ENCODE data around the gene PALM.

The PALM gene

GRCh38 chr19:763181-763580, 54.4 kb downstream of the PALM start:
- Histone ChIP-seq H3K36me3 (ENCODE audit: control insufficient read depth in 5 of 5, insufficient read depth in 5 of 5, low read length in 5 of 5) (no peaks in the 10 kb centered on the region), H3K9ac (ENCODE audit: low read length in 5 of 5) (no peak overlapping the region), H3K27ac (ENCODE audit: low read depth, low read length) (no peak overlapping the region), H3K9me3 (ENCODE audit: control insufficient read depth in 5 of 5, low read length in 5 of 5) (peaks cover 0 to 7% (median 6%) of the 10 kb centered on the region in 5 donors), H3K27me3 (ENCODE audit: control insufficient read depth in 5 of 5, insufficient read depth in 4 of 5, low read length in 5 of 5) (no peaks in the 10 kb centered on the region), H3K4me3 (ENCODE audit: low read depth in 1 of 5, low read length in 5 of 5) (no peak overlapping the region), H3K4me1 (ENCODE audit: control insufficient read depth in 5 of 5, insufficient read depth in 5 of 5, low read length in 5 of 5) (peaks cover 0 to under 1% (median 0%) of the 10 kb centered on the region in 5 donors)

DNA sequence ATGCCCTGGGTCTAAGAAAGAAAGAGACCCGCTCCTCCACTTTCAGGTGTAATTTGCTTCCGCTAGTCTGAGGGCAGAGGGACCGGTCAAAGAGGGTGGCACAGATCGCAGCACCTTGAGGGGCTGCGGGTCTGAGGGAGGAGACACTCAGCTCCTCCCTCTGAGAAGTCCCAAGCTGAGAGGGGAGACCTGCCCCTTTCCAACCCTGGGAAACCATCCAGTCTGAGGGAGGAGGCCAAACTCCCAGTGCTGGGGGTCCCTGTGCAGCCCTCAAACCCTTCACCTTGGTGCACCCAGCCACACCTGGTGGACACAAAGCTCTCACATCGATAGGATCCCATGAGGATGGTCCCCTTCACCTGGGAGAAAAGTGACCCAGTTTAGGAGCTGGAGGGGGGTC, 55.1 kb downstream of the PALM start:
- Histone ChIP-seq H3K36me3 (ENCODE audit: control insufficient read depth in 5 of 5, insufficient read depth in 5 of 5, low read length in 5 of 5) (no peaks in the 10 kb centered on the region), H3K27me3 (ENCODE audit: control insufficient read depth in 5 of 5, insufficient read depth in 4 of 5, low read length in 5 of 5) (no peaks in the 10 kb centered on the region), H3K9me3 (ENCODE audit: control insufficient read depth in 5 of 5, low read length in 5 of 5) (peaks cover 0 to under 1% (median 0%) of the 10 kb centered on the region in 5 donors), H3K4me3 (ENCODE audit: low read depth in 1 of 5, low read length in 5 of 5) (no peak overlapping the region), H3K9ac (ENCODE audit: low read length in 5 of 5) (no peak overlapping the region), H3K27ac (ENCODE audit: low read depth, low read length) (no peak overlapping the region), H3K4me1 (ENCODE audit: control insufficient read depth in 5 of 5, insufficient read depth in 5 of 5, low read length in 5 of 5) (peaks cover 0 to 6% (median 5%) of the 10 kb centered on the region in 5 donors)

DNA sequence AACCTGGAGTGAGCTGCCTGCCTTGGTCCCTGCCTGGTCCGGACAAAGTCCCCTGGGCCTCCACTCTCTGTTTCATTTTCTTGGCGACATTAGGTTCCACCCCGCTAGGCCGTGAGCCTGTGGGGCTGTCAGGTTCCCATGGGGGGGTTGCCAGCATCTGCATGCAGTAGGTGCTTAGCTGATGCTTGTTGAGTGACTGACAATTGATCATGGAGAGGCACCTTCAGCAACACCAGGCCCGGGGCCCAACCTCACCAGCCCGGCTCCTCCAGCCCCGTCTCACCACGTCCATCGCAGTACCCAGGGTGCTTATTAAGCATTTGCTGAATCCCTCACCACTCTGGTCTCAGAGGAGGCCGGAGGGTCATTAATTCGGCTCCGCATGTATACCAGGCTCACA, 55.6 kb downstream of the PALM start:
- no peaks in the 10 kb centered on the region for H3K27me3 ChIP-seq (ENCODE audit: control insufficient read depth in 5 of 5, insufficient read depth in 4 of 5, low read length in 5 of 5)
- H3K9ac ChIP-seq (ENCODE audit: low read length in 5 of 5), result no peak overlapping the region
- no peak overlapping the region for H3K27ac ChIP-seq (ENCODE audit: low read depth, low read length)
- no peak overlapping the region for H3K4me3 ChIP-seq (ENCODE audit: low read depth in 1 of 5, low read length in 5 of 5)
- H3K9me3 ChIP-seq (ENCODE audit: control insufficient read depth in 5 of 5, low read length in 5 of 5), result no peaks in the 10 kb centered on the region
- H3K36me3 ChIP-seq (ENCODE audit: control insufficient read depth in 5 of 5, insufficient read depth in 5 of 5, low read length in 5 of 5), result no peaks in the 10 kb centered on the region
- H3K4me1 ChIP-seq (ENCODE audit: control insufficient read depth in 5 of 5, insufficient read depth in 5 of 5, low read length in 5 of 5), result peaks cover 0 to 6% (median 5%) of the 10 kb centered on the region in 5 donors

DNA sequence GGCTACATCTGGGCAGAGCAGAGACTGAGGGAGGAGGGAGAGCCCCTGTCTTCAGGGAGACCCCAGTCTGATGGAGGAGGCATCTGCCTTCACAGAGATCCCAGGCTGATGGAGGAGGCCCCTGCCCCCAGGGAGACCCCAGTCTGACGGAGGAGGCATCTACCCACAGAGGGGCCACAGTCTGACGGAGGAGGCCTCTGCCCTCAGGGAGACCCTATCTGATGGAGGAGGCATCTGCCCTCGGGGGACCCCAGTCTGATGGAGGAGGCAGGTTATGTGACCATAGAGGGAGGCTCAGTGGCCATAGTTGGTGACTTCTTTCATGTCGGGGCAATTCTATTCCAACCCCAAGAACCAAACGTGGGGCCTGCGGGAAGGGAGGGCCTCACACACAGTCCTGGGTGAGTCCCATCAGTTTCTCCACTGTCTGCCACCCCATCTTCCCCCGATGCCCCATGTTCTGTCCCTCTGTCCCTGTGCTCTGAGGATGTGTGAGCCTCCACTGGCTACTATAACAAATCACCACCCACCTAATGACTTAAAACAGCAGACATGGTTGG, 56.5 kb downstream of the PALM start:
- no peaks in the 10 kb centered on the region for H3K27me3 ChIP-seq (ENCODE audit: control insufficient read depth in 5 of 5, insufficient read depth in 4 of 5, low read length in 5 of 5)
- H3K4me3 ChIP-seq (ENCODE audit: low read depth in 1 of 5, low read length in 5 of 5), result no peak overlapping the region
- peaks cover 0 to 6% (median 5%) of the 10 kb centered on the region in 5 donors for H3K4me1 ChIP-seq (ENCODE audit: control insufficient read depth in 5 of 5, insufficient read depth in 5 of 5, low read length in 5 of 5)
- no peaks in the 10 kb centered on the region for H3K36me3 ChIP-seq (ENCODE audit: control insufficient read depth in 5 of 5, insufficient read depth in 5 of 5, low read length in 5 of 5)
- no peak overlapping the region for H3K27ac ChIP-seq (ENCODE audit: low read depth, low read length)
- H3K9ac ChIP-seq (ENCODE audit: low read length in 5 of 5), result no peak overlapping the region
- H3K9me3 ChIP-seq (ENCODE audit: control insufficient read depth in 5 of 5, low read length in 5 of 5), result no peaks in the 10 kb centered on the region

GRCh38 chr19:768424-768823, 59.7 kb downstream of the PALM start:
- Histone ChIP-seq H3K27me3 (ENCODE audit: control insufficient read depth in 5 of 5, insufficient read depth in 4 of 5, low read length in 5 of 5) (no peaks in the 10 kb centered on the region), H3K4me1 (ENCODE audit: control insufficient read depth in 5 of 5, insufficient read depth in 5 of 5, low read length in 5 of 5) (peaks cover 0 to 6% (median 5%) of the 10 kb centered on the region in 5 donors), H3K4me3 (ENCODE audit: low read depth in 1 of 5, low read length in 5 of 5) (no peak overlapping the region), H3K9me3 (ENCODE audit: control insufficient read depth in 5 of 5, low read length in 5 of 5) (no peaks in the 10 kb centered on the region), H3K9ac (ENCODE audit: low read length in 5 of 5) (no peak overlapping the region), H3K27ac (ENCODE audit: low read depth, low read length) (no peak overlapping the region), H3K36me3 (ENCODE audit: control insufficient read depth in 5 of 5, insufficient read depth in 5 of 5, low read length in 5 of 5) (no peaks in the 10 kb centered on the region)

DNA sequence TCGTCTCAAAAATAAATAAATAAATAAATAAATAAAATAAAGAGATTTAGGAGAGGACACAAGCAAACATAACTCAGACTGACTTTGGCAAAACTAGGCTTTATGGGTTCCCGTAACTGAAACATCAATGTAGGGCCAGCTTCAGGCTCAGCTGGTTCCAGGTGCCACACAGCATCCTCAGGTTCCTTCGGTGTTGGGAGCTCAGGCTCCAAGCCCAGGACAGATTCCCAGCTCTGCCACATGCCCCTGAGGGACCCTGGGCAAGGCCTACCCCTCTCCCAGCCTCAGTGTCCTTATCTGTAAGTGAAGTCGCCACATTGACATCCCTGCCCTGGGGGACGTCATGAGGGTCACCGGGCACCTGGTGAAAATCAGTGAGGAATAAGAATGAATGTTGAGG, 60.9 kb downstream of the PALM start:
- H3K36me3 ChIP-seq (ENCODE audit: control insufficient read depth in 5 of 5, insufficient read depth in 5 of 5, low read length in 5 of 5), result no peaks in the 10 kb centered on the region

DNA sequence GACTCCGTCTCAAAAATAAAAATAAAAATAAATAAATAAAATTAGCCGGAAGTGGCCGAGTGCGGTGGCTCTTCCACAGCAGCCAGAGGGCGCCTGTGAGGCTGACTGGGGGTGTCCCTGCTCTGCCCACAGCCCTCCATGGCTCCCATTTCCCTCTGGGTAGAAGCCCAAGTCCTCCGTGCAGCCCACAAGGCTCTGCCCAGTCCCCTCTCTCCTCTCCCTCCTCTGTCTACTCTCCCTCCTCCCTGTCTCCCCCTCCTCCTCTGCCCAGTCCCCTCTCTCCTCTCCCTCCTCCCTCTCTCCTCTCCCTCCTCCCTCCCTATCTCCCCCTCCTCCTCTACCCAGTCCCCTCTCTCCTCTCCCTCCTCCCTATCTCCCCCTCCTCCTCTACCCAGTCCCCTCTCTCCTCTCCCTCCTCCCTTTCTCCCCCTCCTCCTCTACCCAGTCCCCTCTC, 62.6 kb downstream of the PALM start:
- H3K27ac ChIP-seq (ENCODE audit: low read depth, low read length), result no peak overlapping the region
- no peak overlapping the region for H3K4me3 ChIP-seq (ENCODE audit: low read depth in 1 of 5, low read length in 5 of 5)
- H3K27me3 ChIP-seq (ENCODE audit: control insufficient read depth in 5 of 5, insufficient read depth in 4 of 5, low read length in 5 of 5), result no peaks in the 10 kb centered on the region

More for the DNA sequence above, 60.9 kb downstream of the PALM start:
- Histone ChIP-seq H3K27me3 (ENCODE audit: control insufficient read depth in 5 of 5, insufficient read depth in 4 of 5, low read length in 5 of 5) (no peaks in the 10 kb centered on the region), H3K27ac (ENCODE audit: low read depth, low read length) (no peak overlapping the region), H3K4me1 (ENCODE audit: control insufficient read depth in 5 of 5, insufficient read depth in 5 of 5, low read length in 5 of 5) (peaks cover 0 to 6% (median 5%) of the 10 kb centered on the region in 5 donors), H3K9ac (ENCODE audit: low read length in 5 of 5) (no peak overlapping the region), H3K4me3 (ENCODE audit: low read depth in 1 of 5, low read length in 5 of 5) (no peak overlapping the region), H3K9me3 (ENCODE audit: control insufficient read depth in 5 of 5, low read length in 5 of 5) (no peaks in the 10 kb centered on the region)

GRCh38 chr19:772063-772462, 63.3 kb downstream of the PALM start:
- Histone ChIP-seq H3K9ac (ENCODE audit: low read length in 5 of 5) (no peak overlapping the region), H3K27ac (ENCODE audit: low read depth, low read length) (no peak overlapping the region), H3K4me1 (ENCODE audit: control insufficient read depth in 5 of 5, insufficient read depth in 5 of 5, low read length in 5 of 5) (peaks cover 0 to 6% (median 5%) of the 10 kb centered on the region in 5 donors)

More for the DNA sequence above, 62.6 kb downstream of the PALM start:
- H3K4me1 ChIP-seq (ENCODE audit: control insufficient read depth in 5 of 5, insufficient read depth in 5 of 5, low read length in 5 of 5), result peaks cover 0 to 6% (median 5%) of the 10 kb centered on the region in 5 donors
- H3K9ac ChIP-seq (ENCODE audit: low read length in 5 of 5), result no peak overlapping the region
- H3K9me3 ChIP-seq (ENCODE audit: control insufficient read depth in 5 of 5, low read length in 5 of 5), result no peaks in the 10 kb centered on the region
- no peaks in the 10 kb centered on the region for H3K36me3 ChIP-seq (ENCODE audit: control insufficient read depth in 5 of 5, insufficient read depth in 5 of 5, low read length in 5 of 5)

DNA sequence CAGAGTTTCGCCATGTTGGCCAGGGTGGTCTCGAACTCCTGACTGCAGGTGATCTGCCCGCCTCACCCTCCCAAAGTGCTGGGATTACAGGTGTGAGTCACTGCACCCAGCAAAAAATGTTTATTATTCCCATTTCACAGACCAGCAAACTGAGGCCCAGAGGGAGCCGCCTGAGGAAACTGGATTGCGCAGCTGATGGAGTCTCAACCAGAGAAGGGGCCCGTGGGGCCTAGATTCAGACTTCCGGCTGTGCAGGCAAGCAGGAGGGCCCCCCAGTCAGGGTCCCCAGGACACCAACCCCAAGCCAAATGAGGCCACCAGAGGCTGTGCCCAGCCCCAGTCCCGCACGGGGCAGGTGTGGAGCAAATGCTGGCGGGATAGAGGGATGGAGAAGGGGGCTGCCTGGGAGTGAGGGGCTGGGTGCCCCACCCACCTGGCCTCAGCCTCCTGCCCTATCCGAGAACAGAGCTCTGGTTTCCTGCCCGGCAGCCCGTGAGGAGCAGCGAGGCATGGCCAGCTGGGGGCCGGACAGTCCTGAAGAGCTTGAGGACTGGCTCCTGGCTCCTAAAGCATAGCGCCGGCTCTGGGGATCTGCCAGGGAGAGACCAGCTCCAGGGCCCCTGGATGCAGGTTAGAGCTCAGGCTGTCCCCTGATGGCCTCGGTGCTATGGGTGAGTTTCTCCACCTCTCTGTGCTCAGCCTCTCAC, 64.1 kb downstream of the PALM start:
- no peak overlapping the region for H3K9ac ChIP-seq (ENCODE audit: low read length in 5 of 5)
- H3K4me1 ChIP-seq (ENCODE audit: control insufficient read depth in 5 of 5, insufficient read depth in 5 of 5, low read length in 5 of 5), result peaks cover 0 to 6% (median 5%) of the 10 kb centered on the region in 5 donors
- no peaks in the 10 kb centered on the region for H3K27me3 ChIP-seq (ENCODE audit: control insufficient read depth in 5 of 5, insufficient read depth in 4 of 5, low read length in 5 of 5)
- no peak overlapping the region for H3K4me3 ChIP-seq (ENCODE audit: low read depth in 1 of 5, low read length in 5 of 5)
- H3K9me3 ChIP-seq (ENCODE audit: control insufficient read depth in 5 of 5, low read length in 5 of 5), result no peaks in the 10 kb centered on the region
- no peaks in the 10 kb centered on the region for H3K36me3 ChIP-seq (ENCODE audit: control insufficient read depth in 5 of 5, insufficient read depth in 5 of 5, low read length in 5 of 5)
- no peak overlapping the region for H3K27ac ChIP-seq (ENCODE audit: low read depth, low read length)

More at GRCh38 chr19:772063-772462, 63.3 kb downstream of the PALM start:
- Histone ChIP-seq H3K4me3 (ENCODE audit: low read depth in 1 of 5, low read length in 5 of 5) (no peak overlapping the region), H3K27me3 (ENCODE audit: control insufficient read depth in 5 of 5, insufficient read depth in 4 of 5, low read length in 5 of 5) (no peaks in the 10 kb centered on the region), H3K36me3 (ENCODE audit: control insufficient read depth in 5 of 5, insufficient read depth in 5 of 5, low read length in 5 of 5) (no peaks in the 10 kb centered on the region), H3K9me3 (ENCODE audit: control insufficient read depth in 5 of 5, low read length in 5 of 5) (no peaks in the 10 kb centered on the region)

- no peak overlapping the region for H3K27ac ChIP-seq (ENCODE audit: low read depth, low read length)
- H3K9ac ChIP-seq (ENCODE audit: low read length in 5 of 5), result no peak overlapping the region
- H3K9me3 ChIP-seq (ENCODE audit: control insufficient read depth in 5 of 5, low read length in 5 of 5), result no peaks in the 10 kb centered on the region
- peaks cover 0 to 15% (median 11%) of the 10 kb centered on the region in 5 donors for H3K4me1 ChIP-seq (ENCODE audit: control insufficient read depth in 5 of 5, insufficient read depth in 5 of 5, low read length in 5 of 5)
- H3K4me3 ChIP-seq (ENCODE audit: low read depth in 1 of 5, low read length in 5 of 5), result no peak overlapping the region
- no peaks in the 10 kb centered on the region for H3K27me3 ChIP-seq (ENCODE audit: control insufficient read depth in 5 of 5, insufficient read depth in 4 of 5, low read length in 5 of 5)
- no peaks in the 10 kb centered on the region for H3K36me3 ChIP-seq (ENCODE audit: control insufficient read depth in 5 of 5, insufficient read depth in 5 of 5, low read length in 5 of 5)
Observed at GRCh38 chr19:776549-776948, 67.8 kb downstream of the PALM start.
